SKM-1 (cell line): ENCODE data around the gene ZNF423.

Experiments
- DNase-seq: peaks from one replicate; lab custom pipeline; 2025; ENCODE audit not compliant: unreplicated experiment; lab: John Stamatoyannopoulos, UW

Gene ZNF423

DNA sequence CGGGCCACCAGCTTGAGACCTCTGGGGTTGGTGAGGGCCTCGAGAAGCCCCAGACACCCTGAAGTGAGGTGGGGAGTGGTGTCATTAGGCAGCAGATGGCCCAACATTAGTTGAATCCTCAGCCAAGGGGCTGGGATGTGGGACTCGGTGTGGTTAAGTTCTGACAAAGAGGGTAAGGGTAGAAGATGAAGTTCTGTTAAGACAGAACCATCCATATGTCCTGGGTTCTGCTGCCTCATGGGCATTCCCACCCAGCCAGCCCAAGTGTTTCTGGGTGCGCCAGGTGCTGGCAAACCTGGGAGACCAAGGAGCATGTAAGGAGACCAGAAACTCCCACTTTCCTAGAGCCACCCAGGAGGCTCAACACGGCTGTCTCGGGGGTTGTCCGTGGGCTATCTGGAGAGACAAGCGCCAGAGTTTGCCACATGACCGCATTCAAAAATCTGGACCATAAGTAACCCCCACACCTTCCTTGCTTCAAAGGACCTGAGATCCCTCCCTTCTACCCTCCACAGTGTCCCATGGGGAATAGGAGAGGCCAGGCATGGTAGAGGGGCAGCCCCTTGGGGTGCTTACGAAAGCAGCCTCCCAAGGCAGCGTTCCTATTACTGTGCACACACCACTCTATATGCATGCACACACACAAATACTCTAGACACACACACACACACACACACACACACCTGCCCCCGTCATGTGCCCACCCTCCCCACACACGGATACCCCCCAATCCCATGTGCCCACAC lies 353.6 kb downstream of the ZNF423 start:
- DNase-seq: no peak

DNA sequence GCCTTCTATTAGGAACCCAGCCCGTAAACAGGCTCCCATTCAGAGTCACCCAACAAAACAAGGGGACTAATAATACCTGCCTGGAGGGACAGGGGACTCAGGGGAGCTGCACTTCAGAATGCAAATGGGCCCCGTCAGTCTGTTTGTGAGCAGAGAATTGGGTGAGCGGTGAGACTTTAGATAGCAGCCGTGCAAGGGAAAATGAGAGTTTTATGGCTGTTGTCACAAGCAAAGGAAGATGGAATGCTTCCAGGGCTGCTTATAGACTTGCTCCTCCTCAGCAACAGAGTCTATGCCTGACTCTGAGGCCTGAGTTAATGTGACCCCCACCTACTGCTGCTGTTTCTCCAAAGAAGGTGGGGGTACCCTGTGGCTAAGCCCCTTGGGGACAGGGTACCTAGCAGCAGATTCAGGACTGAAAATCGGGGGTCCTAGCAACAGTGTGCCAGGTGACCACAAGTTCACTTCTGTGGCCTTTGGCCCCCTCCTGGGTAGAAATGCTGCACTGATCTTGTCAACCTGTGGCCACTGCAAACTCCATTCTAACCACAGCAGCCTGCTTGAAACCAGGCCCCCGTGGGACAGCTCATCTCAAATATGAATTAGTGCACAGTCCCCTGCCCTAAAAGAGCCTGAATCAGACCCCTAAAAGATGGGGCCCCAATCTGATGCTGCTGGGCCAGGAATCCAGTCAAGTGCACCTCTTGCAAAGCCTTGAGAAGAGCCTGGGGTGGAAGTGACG lies 355.9 kb downstream of the ZNF423 start:
- DNase-seq: no peak

DNA sequence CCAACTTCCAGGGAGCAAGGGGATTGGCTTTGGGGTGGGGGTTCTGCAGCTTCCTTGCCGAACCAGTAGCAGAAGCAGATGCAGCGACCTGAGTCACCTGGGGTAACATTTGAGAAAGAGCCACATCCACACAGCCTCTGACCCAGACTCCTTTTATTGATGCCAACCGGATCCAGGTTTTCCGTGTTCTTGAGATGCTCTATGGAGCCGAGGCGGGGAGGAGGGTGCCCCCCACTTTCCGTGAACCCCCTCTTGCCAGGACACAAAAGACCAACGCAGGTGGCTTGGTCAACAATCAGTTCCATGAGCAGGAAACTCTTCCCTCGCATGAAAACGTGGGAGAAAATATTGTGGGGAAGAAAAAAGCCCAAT lies 356.5 kb downstream of the ZNF423 start:
- DNase-seq: no peak

DNA sequence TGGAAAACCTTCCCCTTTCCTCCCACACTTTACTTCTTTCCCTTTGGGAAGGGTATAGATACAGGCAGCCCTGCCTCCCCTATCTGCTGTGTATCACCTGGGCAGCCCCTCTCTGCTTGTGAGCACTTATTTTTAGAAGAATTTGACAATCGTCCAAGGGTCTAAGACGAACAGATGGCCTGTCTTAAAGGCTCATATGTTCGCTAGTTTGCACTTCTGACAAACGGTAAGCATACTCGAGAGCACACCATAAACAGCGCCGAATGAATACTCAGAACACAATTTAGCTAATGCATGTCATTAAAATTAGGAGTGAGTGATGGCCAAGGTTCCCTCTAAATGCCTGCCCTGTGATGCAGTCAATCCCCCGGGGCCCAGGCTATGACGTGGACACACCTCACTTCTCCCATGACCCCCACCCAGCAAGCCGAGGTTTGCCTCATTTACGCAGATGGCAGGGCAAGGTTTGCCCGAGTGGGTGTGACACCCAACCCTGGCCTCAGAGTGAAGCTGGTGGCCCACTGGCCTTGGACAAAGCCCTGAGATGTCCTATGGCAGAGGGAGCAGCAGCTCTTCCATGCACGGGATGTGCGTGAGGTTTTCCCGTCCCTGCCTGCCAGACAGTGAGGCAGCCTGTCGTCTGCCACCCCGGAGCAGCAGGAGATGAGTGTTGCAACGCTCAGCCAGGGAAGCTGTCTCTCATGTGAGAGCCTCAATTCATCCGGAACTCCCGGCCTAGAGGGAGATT lies 357.1 kb downstream of the ZNF423 start:
- DNase-seq: no peak

DNA sequence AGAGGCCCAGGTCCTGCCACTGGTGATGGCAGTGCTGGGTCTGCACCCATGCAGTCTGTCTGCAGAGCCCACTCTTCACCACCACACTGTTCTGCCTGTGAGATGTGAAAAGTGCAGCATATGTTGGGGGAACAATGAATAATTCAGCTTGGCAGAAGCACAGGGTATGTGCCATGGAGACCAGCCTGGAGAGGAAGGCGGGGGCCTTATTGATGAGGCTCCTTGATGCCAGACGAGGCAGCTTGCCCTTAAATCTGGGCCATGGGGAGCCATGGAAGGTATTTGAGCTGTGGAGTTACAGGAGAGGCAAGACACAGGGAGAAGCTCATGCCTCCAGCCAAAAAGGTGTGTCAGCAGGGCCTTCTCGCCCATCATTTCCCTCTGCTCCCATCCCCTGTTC lies 357.6 kb downstream of the ZNF423 start:
- DNase-seq: no peak

DNA sequence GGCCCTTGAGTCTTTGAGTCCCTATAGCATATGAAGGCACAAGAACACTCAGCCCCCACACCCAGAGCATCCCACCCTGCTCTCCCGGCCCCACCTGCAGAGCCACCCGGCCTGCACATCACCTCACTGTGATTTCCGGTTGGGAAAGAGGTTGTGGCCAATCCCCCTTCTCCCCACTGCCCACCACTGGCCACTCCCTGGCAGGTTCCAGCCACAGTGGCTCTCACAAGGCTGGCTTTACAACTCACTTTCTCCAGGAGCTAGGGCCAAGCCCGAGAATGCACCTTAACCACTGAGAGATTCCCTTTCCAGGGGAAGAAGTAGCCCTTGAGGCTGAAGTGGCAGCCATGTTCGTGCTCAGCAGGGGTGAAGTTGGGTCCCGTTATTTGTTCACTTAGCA lies 358.4 kb downstream of the ZNF423 start:
- no peak for DNase-seq

DNA sequence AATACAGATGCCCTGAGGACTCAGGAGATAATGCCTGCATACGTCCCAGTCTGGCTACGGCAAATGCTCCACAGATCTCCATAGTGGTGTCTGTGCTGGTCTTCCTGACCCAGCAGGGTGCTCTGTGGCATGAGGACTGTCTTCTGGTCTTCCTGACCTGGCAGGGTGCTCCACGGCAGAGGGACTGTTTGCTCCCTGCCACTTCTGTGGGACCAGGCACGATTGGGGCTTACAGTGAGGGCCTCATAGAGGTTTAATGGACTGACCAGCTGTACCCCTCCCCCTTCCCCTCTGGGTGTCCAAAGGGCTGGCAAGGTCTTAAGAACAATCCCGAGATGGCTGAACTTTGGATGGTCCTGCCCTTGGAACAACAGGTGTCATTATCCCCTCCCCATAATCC lies 359.3 kb downstream of the ZNF423 start:
- DNase-seq: no peak

DNA sequence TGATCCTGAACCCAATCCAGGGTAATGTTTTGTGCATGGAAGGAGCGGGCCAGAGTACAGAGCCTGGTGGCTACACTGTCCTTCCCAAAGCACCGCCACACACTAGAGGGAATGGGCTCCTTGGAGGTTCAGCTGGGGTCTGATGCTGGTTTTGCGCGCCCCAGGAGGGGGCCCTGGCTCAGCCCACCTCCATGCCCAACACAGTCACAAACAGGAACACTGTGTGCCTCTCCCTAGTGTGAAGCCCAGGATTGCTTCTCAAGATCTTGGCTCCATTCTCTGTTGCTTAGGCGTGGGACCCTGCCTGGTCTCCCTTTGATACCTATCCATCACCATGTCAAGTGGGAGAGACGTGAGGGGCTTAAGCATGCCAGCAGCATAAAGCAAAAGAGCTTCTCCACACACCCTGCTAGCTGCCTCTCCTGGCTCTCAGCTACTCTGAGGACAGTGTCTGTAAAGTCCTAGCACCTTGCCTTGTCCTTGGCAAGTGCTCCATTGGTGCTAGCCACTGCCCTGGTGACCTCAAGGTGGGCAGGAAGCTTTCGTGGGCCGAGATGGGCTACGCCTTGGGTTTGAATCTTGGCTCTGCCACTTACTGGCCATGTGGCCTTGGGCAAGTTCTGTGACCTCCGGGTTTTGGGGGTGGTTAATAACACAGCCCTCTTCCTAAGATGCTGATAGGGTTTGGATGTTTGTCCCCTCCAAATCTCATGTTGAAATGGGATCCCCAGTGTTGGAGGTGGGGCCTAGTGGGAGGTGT lies 360.1 kb downstream of the ZNF423 start:
- no peak for DNase-seq

DNA sequence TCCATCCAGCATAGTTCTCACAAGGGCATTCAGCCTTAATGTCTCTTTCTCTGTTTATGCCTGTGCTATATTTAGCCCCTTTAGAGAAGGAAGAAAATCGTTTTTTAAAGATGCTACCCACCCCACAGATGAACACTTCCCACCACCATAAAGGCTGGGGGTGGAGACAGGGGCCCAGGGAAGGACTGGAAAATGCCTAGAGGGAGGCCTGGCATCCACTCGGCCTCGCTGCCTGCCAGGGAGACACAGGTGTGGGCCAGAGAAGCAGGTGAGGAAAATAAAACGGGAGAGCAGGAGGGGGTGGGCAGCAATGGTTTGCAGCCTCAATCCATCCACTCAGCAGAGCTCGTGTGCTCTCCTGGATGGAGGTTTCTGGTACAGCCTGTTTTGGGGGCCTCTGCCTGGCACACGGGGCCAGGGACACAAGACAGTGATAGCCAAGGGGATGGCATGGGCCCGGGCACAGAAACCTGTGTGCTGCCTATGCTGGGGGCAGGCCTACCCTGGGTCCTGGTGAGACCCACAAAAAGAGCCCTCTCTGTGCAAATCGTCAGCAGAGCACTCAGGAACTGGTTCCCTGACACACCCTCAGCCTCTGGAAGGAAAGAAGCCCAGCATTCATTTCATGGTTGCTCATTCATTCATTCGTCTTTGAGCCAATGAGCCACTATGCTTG lies 360.9 kb downstream of the ZNF423 start:
- DNase-seq: no peak

DNA sequence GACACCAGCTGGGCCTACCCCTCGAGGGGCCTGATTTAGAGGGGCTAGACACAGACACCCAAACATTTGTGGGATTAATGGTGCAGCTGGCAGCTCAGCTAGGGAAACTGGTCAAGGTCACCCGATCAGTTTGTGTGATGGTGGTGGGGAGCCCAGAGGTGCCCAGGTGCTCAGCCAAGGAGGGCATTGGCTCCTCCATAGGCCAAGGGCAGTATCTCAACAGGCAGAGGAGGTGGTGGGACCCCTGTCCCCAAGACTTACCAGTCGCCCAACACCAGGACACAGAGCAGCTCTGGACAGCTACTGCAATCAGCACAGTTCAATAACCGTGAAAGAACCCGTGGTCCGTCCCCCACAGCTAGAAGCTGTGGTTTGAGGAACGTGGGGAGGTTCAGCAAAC lies 361.4 kb downstream of the ZNF423 start:
- DNase-seq: no peak

DNA sequence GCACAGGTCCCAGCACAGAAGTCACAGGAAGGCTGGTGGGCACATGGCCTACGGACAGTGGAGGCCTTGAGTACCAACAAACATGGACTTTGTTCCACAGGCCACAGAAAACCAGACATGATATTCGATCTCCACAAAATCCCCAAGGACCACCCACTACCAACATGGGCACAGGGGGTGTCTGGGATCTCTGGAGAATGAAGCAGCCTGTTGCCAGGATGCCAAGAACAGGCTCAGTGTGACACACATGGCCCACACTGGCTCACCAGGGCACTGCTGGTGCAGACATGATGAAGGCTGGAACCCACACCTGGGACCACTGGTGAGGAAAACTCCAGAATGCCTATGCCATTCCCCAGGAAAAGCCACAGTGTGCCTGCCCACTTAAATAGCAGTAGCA lies 362.1 kb downstream of the ZNF423 start:
- no peak for DNase-seq

DNA sequence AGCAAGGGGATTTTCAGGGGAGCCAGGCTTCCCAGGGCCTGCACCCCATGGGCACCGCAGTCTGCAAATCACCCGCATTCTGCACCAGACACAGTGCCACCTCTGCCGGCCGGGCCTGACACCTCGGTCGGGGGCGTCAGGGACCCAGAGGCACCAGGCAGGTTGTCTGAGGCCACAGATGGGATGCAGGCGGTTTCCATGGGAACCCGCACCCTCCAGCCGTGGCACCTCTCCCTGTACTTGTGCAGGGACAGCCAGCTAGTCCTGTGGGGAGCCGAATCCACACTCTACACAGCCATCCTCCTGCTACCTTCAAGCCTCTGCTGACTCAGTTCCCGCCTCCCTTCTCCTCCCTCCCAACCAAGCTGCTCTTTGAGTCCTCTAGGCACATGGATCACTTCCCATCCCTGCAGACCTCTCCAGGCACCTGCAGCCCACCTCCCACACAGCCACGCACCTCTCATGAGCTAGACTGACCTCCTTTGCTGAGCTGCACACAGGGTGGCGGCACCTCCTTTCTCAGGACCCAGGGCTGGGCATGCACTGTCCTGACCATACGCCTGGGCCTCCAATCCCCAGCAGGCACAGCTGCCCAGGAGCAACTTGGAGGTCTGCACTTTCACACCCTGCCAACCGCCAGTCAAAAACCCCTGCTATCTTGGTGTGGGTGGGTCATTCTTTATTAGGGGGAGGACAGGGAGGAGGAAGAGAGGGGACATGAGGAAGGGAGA lies 362.9 kb downstream of the ZNF423 start:
- no peak for DNase-seq

DNA sequence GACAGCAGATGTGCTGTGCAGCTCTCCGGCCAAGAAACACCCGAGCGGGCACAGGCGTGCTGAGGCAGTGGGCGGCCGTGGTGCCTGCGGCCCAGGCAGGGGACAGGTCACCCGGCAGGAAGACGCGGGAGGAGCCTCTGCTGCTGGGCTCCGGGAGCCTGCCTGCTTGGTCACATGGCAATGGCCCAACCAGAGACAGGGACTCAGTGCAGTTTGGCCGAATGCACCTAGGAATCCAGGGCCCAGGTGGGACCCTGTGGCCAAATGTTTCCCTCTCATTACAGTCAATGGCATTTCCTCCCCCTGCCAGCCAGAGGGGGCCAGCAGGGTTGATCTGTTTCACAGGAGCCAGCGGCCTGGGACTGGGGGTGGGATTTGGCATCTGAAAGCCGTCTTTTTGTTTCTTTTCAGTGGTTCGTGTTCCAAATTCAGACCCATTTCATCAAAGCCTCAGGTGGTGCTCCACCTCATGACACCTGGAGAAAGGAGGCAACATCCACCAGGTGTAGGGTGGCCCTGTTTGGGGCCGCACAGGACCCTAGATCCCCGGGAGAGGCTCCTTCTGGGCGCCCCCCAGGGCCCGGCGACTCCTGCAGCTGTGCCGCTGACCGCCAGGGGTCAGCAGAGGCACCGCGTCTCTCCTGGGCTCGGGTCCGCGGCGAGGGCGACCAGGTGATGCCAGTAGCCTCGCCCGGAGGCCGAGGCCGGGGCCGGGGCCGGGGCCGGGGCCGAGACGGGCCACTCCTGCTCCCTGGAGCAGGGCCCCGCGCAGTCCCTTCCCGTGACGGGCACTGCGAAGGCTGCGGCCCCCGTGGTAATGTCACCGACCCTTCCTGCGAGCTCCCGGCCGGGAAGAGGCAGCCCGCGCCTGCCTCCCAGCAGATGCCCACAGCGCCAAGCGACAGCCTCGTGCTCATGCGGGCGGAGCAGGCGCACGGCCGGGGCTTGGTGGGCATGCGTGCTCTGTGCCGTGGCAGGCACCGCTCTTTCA lies 363.8 kb downstream of the ZNF423 start:
- no peak for DNase-seq

DNA sequence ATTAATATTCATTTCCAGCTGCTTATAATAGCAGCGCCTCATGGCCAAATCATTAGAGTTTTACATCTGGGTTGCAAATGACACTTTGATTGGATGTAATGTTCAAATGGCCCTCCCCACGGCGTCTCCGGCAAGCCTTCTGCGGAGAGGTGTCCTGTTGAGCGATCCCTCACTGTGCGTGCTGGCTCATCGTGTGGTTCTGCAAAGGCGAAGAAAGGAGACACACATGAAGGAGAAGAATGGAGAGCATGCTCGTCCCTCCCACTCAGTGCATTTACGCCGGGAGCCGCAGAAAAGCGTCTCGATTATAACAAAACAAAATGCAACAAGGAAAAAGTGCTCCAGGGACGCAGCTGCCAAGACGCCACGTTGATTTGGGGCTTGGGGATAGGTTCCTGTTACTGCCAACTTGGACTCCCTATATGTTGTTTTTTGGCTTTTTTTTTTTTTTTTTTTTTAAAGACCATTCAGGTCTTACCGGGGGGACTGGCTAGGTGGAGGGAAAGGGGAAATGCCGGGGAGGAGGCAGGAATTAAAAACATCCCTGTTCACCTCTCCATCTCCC lies 364.7 kb downstream of the ZNF423 start:
- no peak for DNase-seq

DNA sequence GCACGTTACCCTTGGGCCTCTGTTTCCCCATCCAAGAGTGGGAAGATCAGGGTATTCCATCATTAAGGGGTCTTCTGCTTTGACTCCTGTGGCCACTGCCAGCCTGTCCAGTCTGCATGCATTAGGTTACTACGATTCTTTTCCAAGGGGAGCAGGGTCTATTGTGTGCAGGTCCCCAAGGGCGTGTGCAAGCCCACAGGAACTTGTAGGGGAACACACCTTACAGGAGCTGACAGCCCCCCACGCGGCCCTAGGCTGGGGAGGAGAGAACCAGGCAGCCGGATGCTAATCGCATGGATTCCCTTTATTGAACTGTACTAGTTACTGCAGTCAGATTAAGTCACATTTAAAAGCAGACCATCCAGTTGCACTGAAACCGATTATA lies 365.6 kb downstream of the ZNF423 start:
- DNase-seq: no peak

DNA sequence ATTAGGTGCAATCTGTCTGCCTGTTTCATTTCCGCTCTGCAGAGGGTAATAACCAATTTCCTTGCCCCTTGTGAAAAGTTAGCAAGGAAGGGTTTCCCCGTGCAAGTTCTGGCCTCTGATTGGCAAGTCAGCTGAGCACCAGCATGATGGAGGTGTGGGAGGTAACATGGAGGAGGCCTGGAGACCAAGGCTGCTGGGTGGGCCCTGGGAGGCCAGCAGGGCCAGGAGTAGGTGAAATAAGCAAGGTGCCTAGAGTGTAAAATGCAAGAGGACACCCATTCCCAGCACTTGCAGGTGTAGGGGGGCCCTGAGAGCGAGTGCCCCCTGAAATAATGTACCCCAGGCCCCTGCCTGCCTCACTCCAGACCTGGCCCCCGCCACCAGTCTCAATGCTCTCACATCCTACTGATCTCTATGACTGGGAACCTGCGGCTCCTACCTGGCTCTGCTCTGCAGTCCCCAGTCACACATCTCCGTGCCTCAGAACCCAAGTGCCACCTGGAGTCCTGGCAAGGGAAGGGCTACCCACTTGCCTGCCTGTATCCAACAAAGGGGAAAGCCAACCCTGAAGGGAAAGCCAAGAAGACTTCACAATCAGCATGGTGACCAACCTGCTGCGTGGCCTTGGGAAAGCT lies 366.1 kb downstream of the ZNF423 start:
- DNase-seq: no peak

DNA sequence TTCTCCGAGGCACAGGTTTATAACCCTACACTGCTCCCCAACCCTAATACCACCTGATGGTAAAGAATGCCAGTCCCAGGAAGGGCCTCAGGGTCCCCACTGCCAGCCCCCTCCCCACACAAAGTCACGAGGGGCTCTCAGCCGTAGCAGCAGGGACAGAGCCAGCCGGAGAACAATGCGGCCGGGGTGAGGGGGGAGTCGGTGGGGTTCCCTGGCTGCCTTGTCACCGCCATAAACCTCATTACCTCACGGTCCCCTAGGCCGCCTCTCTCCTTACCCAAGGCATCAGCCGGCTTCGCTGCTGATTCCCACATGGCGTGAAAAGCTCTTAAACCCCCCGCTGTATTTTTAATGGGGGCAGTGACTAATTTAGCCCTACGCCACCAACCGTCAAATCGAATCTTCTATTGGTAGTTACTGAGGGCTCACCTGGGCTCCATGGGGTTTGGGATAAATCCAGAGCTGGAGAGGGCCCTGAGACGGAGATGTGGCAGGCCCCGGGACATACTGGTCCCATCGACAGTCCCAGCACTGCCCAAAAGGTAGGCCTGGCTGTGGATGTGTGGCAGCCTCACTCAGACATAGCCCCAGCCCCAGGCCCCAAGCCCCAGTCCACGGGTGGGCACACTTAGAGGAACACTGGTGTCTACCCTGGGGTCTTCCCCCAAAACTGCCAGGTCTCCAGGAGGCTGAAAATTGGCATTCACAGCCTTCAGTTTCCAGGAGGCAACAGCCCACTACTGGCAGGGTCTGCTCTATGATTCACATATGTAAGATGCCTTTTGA lies 367.0 kb downstream of the ZNF423 start:
- no peak for DNase-seq
